Gastrocnemius medialis (tissue), 4 donors: ENCODE measurements around the gene ENG.
A peak's percentile ranks its signal among the peaks of the same experiment; 100 is the strongest.

ENCODE experiments used
- POLR2A ChIP-seq, 2 donors: fragments of 450-650 bp; IDR thresholded peaks; one replicate each; pipeline ENCODE4 v1.6.1; 2017; ENCODE audit warnings: antibody characterized with exemption in 2 of 2, mild to moderate bottlenecking in 2 of 2, moderate library complexity in 2 of 2
- TF ChIP-seq, protein P1 (sequence below), 5 experiments: fragments of 450-650 bp in 3 of 5; fragments of 200-600 bp in 2 of 5; sonication (generic) in 2 of 5; IDR thresholded peaks in 4 of 5; conservative IDR thresholded peaks in 1 of 5; 1 replicate in 4 of 5; 2 replicates in 1 of 5; pipeline ENCODE4 v1.5.1; 2016 to 2019; ENCODE audit warnings: antibody characterized with exemption in 5 of 5, mild to moderate bottlenecking in 3 of 5, moderate library complexity in 3 of 5

DNA sequence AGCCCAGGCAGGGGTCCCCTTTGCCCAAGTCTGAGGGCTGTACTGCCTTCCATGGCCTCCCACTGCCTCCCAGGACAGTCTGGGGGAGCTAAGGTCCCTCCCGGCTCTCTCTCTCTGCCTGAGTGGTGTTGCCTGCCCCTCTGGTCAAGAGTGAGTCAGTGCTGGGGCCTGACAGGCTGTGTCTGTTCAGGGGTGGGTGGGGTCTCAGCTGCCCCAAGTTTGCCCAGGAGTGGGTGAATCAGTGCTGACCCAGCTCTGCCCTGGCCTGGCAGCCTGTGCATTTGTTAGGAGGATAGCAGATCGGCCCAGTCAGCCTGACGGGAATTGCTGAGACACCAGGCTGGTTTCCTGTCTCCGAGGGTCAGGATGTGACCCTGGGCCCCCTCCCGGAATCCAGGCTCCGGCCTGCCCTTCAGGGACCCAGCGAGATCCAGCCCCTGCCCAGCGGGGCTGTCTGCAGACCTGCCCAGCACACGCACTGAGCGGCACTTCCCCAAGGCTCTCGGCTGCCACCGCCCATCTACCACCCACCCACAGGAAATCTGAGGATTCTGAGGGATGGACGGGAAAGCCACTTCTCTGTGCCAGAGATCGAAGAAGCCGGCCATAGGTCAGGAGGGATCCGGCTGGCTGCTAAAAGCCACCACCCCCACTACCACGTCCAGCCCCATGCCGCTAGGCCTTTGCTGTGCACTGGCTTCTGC lies 15.9 kb downstream of the ENG start:
- peak in 1 of 2 donors; percentile 23 for TF ChIP-seq POLR2A (IDR thresholded peaks at IDR 0.05)
- TF ChIP-seq, protein P1, sequence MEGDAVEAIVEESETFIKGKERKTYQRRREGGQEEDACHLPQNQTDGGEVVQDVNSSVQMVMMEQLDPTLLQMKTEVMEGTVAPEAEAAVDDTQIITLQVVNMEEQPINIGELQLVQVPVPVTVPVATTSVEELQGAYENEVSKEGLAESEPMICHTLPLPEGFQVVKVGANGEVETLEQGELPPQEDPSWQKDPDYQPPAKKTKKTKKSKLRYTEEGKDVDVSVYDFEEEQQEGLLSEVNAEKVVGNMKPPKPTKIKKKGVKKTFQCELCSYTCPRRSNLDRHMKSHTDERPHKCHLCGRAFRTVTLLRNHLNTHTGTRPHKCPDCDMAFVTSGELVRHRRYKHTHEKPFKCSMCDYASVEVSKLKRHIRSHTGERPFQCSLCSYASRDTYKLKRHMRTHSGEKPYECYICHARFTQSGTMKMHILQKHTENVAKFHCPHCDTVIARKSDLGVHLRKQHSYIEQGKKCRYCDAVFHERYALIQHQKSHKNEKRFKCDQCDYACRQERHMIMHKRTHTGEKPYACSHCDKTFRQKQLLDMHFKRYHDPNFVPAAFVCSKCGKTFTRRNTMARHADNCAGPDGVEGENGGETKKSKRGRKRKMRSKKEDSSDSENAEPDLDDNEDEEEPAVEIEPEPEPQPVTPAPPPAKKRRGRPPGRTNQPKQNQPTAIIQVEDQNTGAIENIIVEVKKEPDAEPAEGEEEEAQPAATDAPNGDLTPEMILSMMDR (IDR thresholded peaks at IDR 0.05 in 4 of 5, conservative IDR thresholded peaks at IDR 0.05 in 1 of 5), result no peak
